Glutamatergic neuron (in vitro differentiated cells): ENCODE data around the gene SKOR1. TPM values are rescaled to one million over a fixed set of nuclear protein-coding genes. Genes with fewer than 3 reads are reported as not detected.

Experiments used
- DNase-seq: peaks from one replicate; pipeline ENCODE4 v3.0.0; 2022
- H3K27ac Mint-ChIP-seq: one replicate; pipeline ENCODE4 v1.8.0; 2020; ENCODE audit warnings: mild to moderate bottlenecking, mixed read lengths, inconsistent platforms; ENCODE audit not compliant: unreplicated experiment
- H3K27me3 Mint-ChIP-seq: one replicate; pipeline ENCODE4 v1.8.0; 2020; ENCODE audit warnings: mild to moderate bottlenecking, moderate library complexity, mixed read lengths, inconsistent platforms; ENCODE audit not compliant: unreplicated experiment
- H3K36me3 Mint-ChIP-seq: one replicate; pipeline ENCODE4 v1.8.0; 2020; ENCODE audit warnings: mild to moderate bottlenecking, mixed read lengths, inconsistent platforms; ENCODE audit not compliant: unreplicated experiment
- H3K4me1 Mint-ChIP-seq: one replicate; pipeline ENCODE4 v1.8.0; 2020; ENCODE audit warnings: mild to moderate bottlenecking, low read depth, mixed read lengths, inconsistent platforms; ENCODE audit not compliant: unreplicated experiment
- H3K4me3 Mint-ChIP-seq: one replicate; pipeline ENCODE4 v1.8.0; 2020; ENCODE audit warnings: mild to moderate bottlenecking, mixed read lengths, inconsistent platforms; ENCODE audit not compliant: unreplicated experiment
- H3K9me3 Mint-ChIP-seq: one replicate; pipeline ENCODE4 v1.8.0; 2020; ENCODE audit warnings: mild to moderate bottlenecking, moderate library complexity, mixed read lengths, inconsistent platforms; ENCODE audit not compliant: unreplicated experiment
- CTCF ChIP-seq: fragments of 200-600 bp; sonication (generic); IDR thresholded peaks from one replicate; pipeline ENCODE4 v1.5.0; 2021; ENCODE audit not compliant: partially characterized antibody, unreplicated experiment
- long read RNA-seq: library from polyadenylated mRNA; unstranded; transcript quantifications from one replicate; pipeline ENCODE4 v2.0.0, GENCODE V29; 2020; ENCODE audit not compliant: unreplicated experiment
- total RNA-seq: library from RNA; stranded (reverse); fragmentation: NEBNext Ultra II Directional; extraction: Animal tissue kit (Norgen Biotek cat#: 25700); gene quantifications from one replicate; pipeline ENCODE4 v1.2.1, GENCODE V29; 2021; ENCODE audit not compliant: unreplicated experiment

SKOR1 gene
- 4.0 TPM for total RNA-seq
- long read RNA-seq: 0 reads

- no peak for DNase-seq
- H3K4me1 Mint-ChIP-seq: peaks cover 22% of the 10 kb centered on the region
- H3K27me3 Mint-ChIP-seq: peaks cover 42% of the 10 kb centered on the region
- peaks cover 20% of the 10 kb centered on the region for H3K9me3 Mint-ChIP-seq
- no peak within 1 kb of the TSS for H3K27ac Mint-ChIP-seq
- H3K4me3 Mint-ChIP-seq: peak within 1 kb of the TSS; percentile 96
- TF ChIP-seq CTCF: no peak
- no peaks in the 10 kb centered on the region for H3K36me3 Mint-ChIP-seq
These were observed at the start of gene SKOR1 for GRCh38 chr15:67824976-67825880. SKOR1 (plus strand) TSS chr15:67825509; CDS start chr15:67825603, 94 bp downstream.

GRCh38 chr15:67775998-67776397, 49.3 kb upstream of the SKOR1 start:
- H3K9me3 Mint-ChIP-seq: no peaks in the 10 kb centered on the region
- no peak overlapping the region for H3K4me3 Mint-ChIP-seq
- H3K36me3 Mint-ChIP-seq: no peaks in the 10 kb centered on the region
- peaks cover 70% of the 10 kb centered on the region for H3K4me1 Mint-ChIP-seq
- no peak for DNase-seq
- peaks cover 2% of the 10 kb centered on the region for H3K27me3 Mint-ChIP-seq
- TF ChIP-seq CTCF: no peak
- peak overlapping the region; percentile 10 for H3K27ac Mint-ChIP-seq

GRCh38 chr15:67776600-67776999, 48.7 kb upstream of the SKOR1 start:
- peaks cover 70% of the 10 kb centered on the region for H3K4me1 Mint-ChIP-seq
- H3K27me3 Mint-ChIP-seq: peaks cover 2% of the 10 kb centered on the region
- no peak overlapping the region for H3K4me3 Mint-ChIP-seq

GRCh38 chr15:67777071-67777470, 48.2 kb upstream of the SKOR1 start:
- H3K36me3 Mint-ChIP-seq: no peaks in the 10 kb centered on the region
- TF ChIP-seq CTCF: no peak
- peaks cover 72% of the 10 kb centered on the region for H3K4me1 Mint-ChIP-seq
- H3K4me3 Mint-ChIP-seq: no peak overlapping the region
- H3K27me3 Mint-ChIP-seq: peaks cover 4% of the 10 kb centered on the region
- H3K27ac Mint-ChIP-seq: no peak overlapping the region
- no peak for DNase-seq
- H3K9me3 Mint-ChIP-seq: no peaks in the 10 kb centered on the region

More at GRCh38 chr15:67776600-67776999, 48.7 kb upstream of the SKOR1 start:
- no peak for TF ChIP-seq CTCF
- H3K9me3 Mint-ChIP-seq: no peaks in the 10 kb centered on the region
- no peaks in the 10 kb centered on the region for H3K36me3 Mint-ChIP-seq
- DNase-seq: no peak
- H3K27ac Mint-ChIP-seq: peak overlapping the region; percentile 10

- Mint-ChIP-seq H3K27ac (no peak overlapping the region), H3K4me1 (peaks cover 74% of the 10 kb centered on the region)
These were observed 47.5 kb upstream of the SKOR1 start for GRCh38 chr15:67777773-67778172.

More at GRCh38 chr15:67777773-67778172, 47.5 kb upstream of the SKOR1 start:
- no peak for TF ChIP-seq CTCF
- Mint-ChIP-seq H3K36me3 (no peaks in the 10 kb centered on the region), H3K27me3 (peaks cover 5% of the 10 kb centered on the region), H3K9me3 (no peaks in the 10 kb centered on the region), H3K4me3 (no peak overlapping the region)
- DNase-seq: no peak
